Brain microvascular endothelial cell (primary cell): Measurements from ENCODE around the gene LRMDA.

Experiments
- DNase-seq: peaks from one replicate; pipeline ENCODE4 v3.0.0-alpha.2; 2020
- H3K27ac ChIP-seq: fragments of 250-450 bp; sonication (Bioruptor Pico); 2 replicates; pipeline ENCODE4 v1.5.1; 2020; ENCODE audit warnings: mild to moderate bottlenecking, moderate library complexity
- H3K27me3 ChIP-seq: fragments of 250-450 bp; sonication (Bioruptor Pico); replicated peaks from 2 replicates; pipeline ENCODE4 v1.5.1; 2020; ENCODE audit warnings: mild to moderate bottlenecking
- H3K36me3 ChIP-seq: fragments of 250-450 bp; sonication (Bioruptor Pico); replicated peaks from 2 replicates; pipeline ENCODE4 v1.5.1; 2020; ENCODE audit warnings: mild to moderate bottlenecking
- H3K4me3 ChIP-seq: 2 replicates; pipeline ENCODE4 v1.5.1; 2011; ENCODE audit warnings: low read depth, mild to moderate bottlenecking, control low read depth, low read length, moderate library complexity
- CTCF ChIP-seq: IDR thresholded peaks from 2 replicates; pipeline ENCODE4 v1.5.1; 2011; ENCODE audit warnings: low read depth, mild to moderate bottlenecking, moderate library complexity, low read length, control low read depth, inconsistent platforms; ENCODE audit errors: missing control alignments
- in situ Hi-C: cut with HindIII; loops from 2 replicates; pipeline ENCODE4 v1.10.0; 2017; ENCODE audit warnings: low sequenced_read_pairs, low pct_ligation_motif_present

LRMDA gene

GRCh38 chr10:76350583-76350982 lies 919.2 kb downstream of the LRMDA start:
- no peak for TF ChIP-seq CTCF
- no peak for DNase-seq
- Histone ChIP-seq H3K27me3 (no peaks in the 10 kb centered on the region), H3K4me3 (no peak overlapping the region), H3K36me3 (no peaks in the 10 kb centered on the region), H3K27ac (no peak overlapping the region)
- in situ Hi-C loops = no loop called here

GRCh38 chr10:76352300-76352699 lies 920.9 kb downstream of the LRMDA start:
- Histone ChIP-seq H3K27me3 (no peaks in the 10 kb centered on the region), H3K27ac (peak overlapping the region; percentile 67), H3K4me3 (no peak overlapping the region), H3K36me3 (no peaks in the 10 kb centered on the region)
- in situ Hi-C loops = no loop called here
- peak; percentile 95 for DNase-seq
- TF ChIP-seq CTCF = no peak

- no peak overlapping the region for H3K27ac ChIP-seq
- DNase-seq = no peak
- in situ Hi-C loops = no loop called here
- no peaks in the 10 kb centered on the region for H3K36me3 ChIP-seq
- H3K4me3 ChIP-seq = no peak overlapping the region
- no peaks in the 10 kb centered on the region for H3K27me3 ChIP-seq
- TF ChIP-seq CTCF = no peak
Observed at GRCh38 chr10:76353237-76353851, 921.9 kb downstream of the LRMDA start.

GRCh38 chr10:76354212-76354738 lies 922.9 kb downstream of the LRMDA start:
- no peak overlapping the region for H3K27ac ChIP-seq
- TF ChIP-seq CTCF = no peak
- DNase-seq = no peak
- no peak overlapping the region for H3K4me3 ChIP-seq
- in situ Hi-C loops = no loop called here
- H3K36me3 ChIP-seq = no peaks in the 10 kb centered on the region
- no peaks in the 10 kb centered on the region for H3K27me3 ChIP-seq

GRCh38 chr10:76354921-76355320 lies 923.5 kb downstream of the LRMDA start:
- no peaks in the 10 kb centered on the region for H3K36me3 ChIP-seq
- no peak for TF ChIP-seq CTCF
- H3K27ac ChIP-seq = no peak overlapping the region
- no peak for DNase-seq
- no peak overlapping the region for H3K4me3 ChIP-seq
- H3K27me3 ChIP-seq = no peaks in the 10 kb centered on the region
- in situ Hi-C loops = no loop called here

GRCh38 chr10:76356557-76356956 lies 925.1 kb downstream of the LRMDA start:
- no peaks in the 10 kb centered on the region for H3K27me3 ChIP-seq
- TF ChIP-seq CTCF = no peak
- in situ Hi-C loops = no loop called here
- H3K36me3 ChIP-seq = no peaks in the 10 kb centered on the region
- no peak overlapping the region for H3K27ac ChIP-seq
- no peak overlapping the region for H3K4me3 ChIP-seq
- DNase-seq = peak; percentile 27
